Measurements from ENCODE around the gene IL2RA. TPM values are rescaled to one million over a fixed set of nuclear protein-coding genes. Genes with fewer than 3 reads are reported as not detected.

Gene IL2RA
- total and polyA plus RNA-seq, 9 of the 15 experiments (the other 6 are each of a cell fraction or from before 2014, with no cell fraction given), result 0.95 TPM; not detected in 8

Small RNA genes lying within 50 kb of the gene (small RNA-seq; reads per million reads assigned to genes)
- not detected for gene RF00397

Other genes starting within 250 kb of the IL2RA start
- 285 and 296 TPM in 2 replicates for gene GDI2, start 248.9 kb downstream of the IL2RA start, total RNA-seq (2014; rRNA removed)
- 350 and 391 TPM in 2 replicates for gene GDI2, start 248.9 kb downstream of the IL2RA start, total RNA-seq (2014; rRNA removed; fragmentation: Illumina TruSeq; extraction: Trizol)
- 378 and 397 TPM in 2 replicates for gene GDI2, start 248.9 kb downstream of the IL2RA start, total RNA-seq (2015; rRNA removed; fragmentation: Illumina TruSeq; extraction: Trizol)
- 266 and 273 TPM in 2 replicates for gene GDI2, start 248.9 kb downstream of the IL2RA start, total RNA-seq (2021)
- gene GDI2, start 248.9 kb downstream of the IL2RA start, polyA plus RNA-seq (2011; rRNA removed), result 208 and 287 TPM in 2 replicates
- gene GDI2, start 248.9 kb downstream of the IL2RA start, polyA plus RNA-seq (2014; fragmentation: Illumina TruSeq; extraction: Trizol), result 308 and 352 TPM in 2 replicates
- 100 to 1,000 TPM; 262 to 424 TPM for gene GDI2, start 248.9 kb downstream of the IL2RA start, polyA plus RNA-seq (2014; fragmentation: Nextera tagmentation; extraction: Ambion mirVana)
- gene GDI2, start 248.9 kb downstream of the IL2RA start, polyA plus RNA-seq (2014; rRNA removed), result 259 and 274 TPM in 2 replicates
- gene ANKRD16, start 172.5 kb downstream of the IL2RA start, total RNA-seq (2014; rRNA removed), result 14.6 and 17.8 TPM in 2 replicates
- 4.1 and 4.2 TPM in 2 replicates for gene ANKRD16, start 172.5 kb downstream of the IL2RA start, total RNA-seq (2014; rRNA removed; fragmentation: Illumina TruSeq; extraction: Trizol)
- gene ANKRD16, start 172.5 kb downstream of the IL2RA start, total RNA-seq (2015; rRNA removed; fragmentation: Illumina TruSeq; extraction: Trizol), result 9.0 and 9.5 TPM in 2 replicates
- gene ANKRD16, start 172.5 kb downstream of the IL2RA start, total RNA-seq (2021), result 13.9 and 14.2 TPM in 2 replicates
- gene ANKRD16, start 172.5 kb downstream of the IL2RA start, polyA plus RNA-seq (2011; rRNA removed), result 16.0 and 21.9 TPM in 2 replicates
- 8.6 and 8.9 TPM in 2 replicates for gene ANKRD16, start 172.5 kb downstream of the IL2RA start, polyA plus RNA-seq (2014; fragmentation: Illumina TruSeq; extraction: Trizol)
- 1 to 10 TPM; 1.5 to 2.2 TPM for gene ANKRD16, start 172.5 kb downstream of the IL2RA start, polyA plus RNA-seq (2014; fragmentation: Nextera tagmentation; extraction: Ambion mirVana)
- gene ANKRD16, start 172.5 kb downstream of the IL2RA start, polyA plus RNA-seq (2014; rRNA removed), result 10.4 and 11.6 TPM in 2 replicates
- gene FBH1, start 172.1 kb downstream of the IL2RA start, total RNA-seq (2014; rRNA removed), result 80.6 and 87.9 TPM in 2 replicates
- gene FBH1, start 172.1 kb downstream of the IL2RA start, total RNA-seq (2014; rRNA removed; fragmentation: Illumina TruSeq; extraction: Trizol), result 77.7 and 77.8 TPM in 2 replicates
- 107 and 108 TPM in 2 replicates for gene FBH1, start 172.1 kb downstream of the IL2RA start, total RNA-seq (2015; rRNA removed; fragmentation: Illumina TruSeq; extraction: Trizol)
- gene FBH1, start 172.1 kb downstream of the IL2RA start, total RNA-seq (2021), result 93.5 and 95.1 TPM in 2 replicates
- 85.6 and 89.2 TPM in 2 replicates for gene FBH1, start 172.1 kb downstream of the IL2RA start, polyA plus RNA-seq (2011; rRNA removed)
- 66.3 and 70.1 TPM in 2 replicates for gene FBH1, start 172.1 kb downstream of the IL2RA start, polyA plus RNA-seq (2014; fragmentation: Illumina TruSeq; extraction: Trizol)
- gene FBH1, start 172.1 kb downstream of the IL2RA start, polyA plus RNA-seq (2014; fragmentation: Nextera tagmentation; extraction: Ambion mirVana), result 10 to 100 TPM; 13.4 to 23.4 TPM
- 69.7 and 73.1 TPM in 2 replicates for gene FBH1, start 172.1 kb downstream of the IL2RA start, polyA plus RNA-seq (2014; rRNA removed)
- 9.8 and 10.1 TPM in 2 replicates for gene IL15RA, start 84.8 kb downstream of the IL2RA start, total RNA-seq (2014; rRNA removed)
- 4.0 and 4.5 TPM in 2 replicates for gene IL15RA, start 84.8 kb downstream of the IL2RA start, total RNA-seq (2014; rRNA removed; fragmentation: Illumina TruSeq; extraction: Trizol)
- 4.7 and 5.2 TPM in 2 replicates for gene IL15RA, start 84.8 kb downstream of the IL2RA start, total RNA-seq (2015; rRNA removed; fragmentation: Illumina TruSeq; extraction: Trizol)
- gene IL15RA, start 84.8 kb downstream of the IL2RA start, total RNA-seq (2021), result 9.4 and 11.7 TPM in 2 replicates
- gene IL15RA, start 84.8 kb downstream of the IL2RA start, polyA plus RNA-seq (2011; rRNA removed), result 8.0 and 18.3 TPM in 2 replicates
- gene IL15RA, start 84.8 kb downstream of the IL2RA start, polyA plus RNA-seq (2014; fragmentation: Illumina TruSeq; extraction: Trizol), result 10.6 and 11.2 TPM in 2 replicates
- gene IL15RA, start 84.8 kb downstream of the IL2RA start, polyA plus RNA-seq (2014; fragmentation: Nextera tagmentation; extraction: Ambion mirVana), result 1 to 10 TPM; 1.2 to 2.0 TPM
- 8.7 and 9.9 TPM in 2 replicates for gene IL15RA, start 84.8 kb downstream of the IL2RA start, polyA plus RNA-seq (2014; rRNA removed)
- gene RBM17, start 26.7 kb upstream of the IL2RA start, total RNA-seq (2014; rRNA removed), result 82.8 and 86.5 TPM in 2 replicates
- gene RBM17, start 26.7 kb upstream of the IL2RA start, total RNA-seq (2014; rRNA removed; fragmentation: Illumina TruSeq; extraction: Trizol), result 124 and 148 TPM in 2 replicates
- gene RBM17, start 26.7 kb upstream of the IL2RA start, total RNA-seq (2015; rRNA removed; fragmentation: Illumina TruSeq; extraction: Trizol), result 123 and 125 TPM in 2 replicates
- 144 and 145 TPM in 2 replicates for gene RBM17, start 26.7 kb upstream of the IL2RA start, total RNA-seq (2021)
- gene RBM17, start 26.7 kb upstream of the IL2RA start, polyA plus RNA-seq (2011; rRNA removed), result 51.7 and 53.2 TPM in 2 replicates
- 194 and 217 TPM in 2 replicates for gene RBM17, start 26.7 kb upstream of the IL2RA start, polyA plus RNA-seq (2014; fragmentation: Illumina TruSeq; extraction: Trizol)
- 10 to 100 TPM; 23.6 to 25.8 TPM for gene RBM17, start 26.7 kb upstream of the IL2RA start, polyA plus RNA-seq (2014; fragmentation: Nextera tagmentation; extraction: Ambion mirVana)
- 139 and 141 TPM in 2 replicates for gene RBM17, start 26.7 kb upstream of the IL2RA start, polyA plus RNA-seq (2014; rRNA removed)
- gene PFKFB3, start 140.6 kb upstream of the IL2RA start, total RNA-seq (2014; rRNA removed), result 7.1 and 8.7 TPM in 2 replicates
- 7.3 and 8.5 TPM in 2 replicates for gene PFKFB3, start 140.6 kb upstream of the IL2RA start, total RNA-seq (2014; rRNA removed; fragmentation: Illumina TruSeq; extraction: Trizol)
- 7.8 and 8.5 TPM in 2 replicates for gene PFKFB3, start 140.6 kb upstream of the IL2RA start, total RNA-seq (2015; rRNA removed; fragmentation: Illumina TruSeq; extraction: Trizol)
- 21.1 and 21.6 TPM in 2 replicates for gene PFKFB3, start 140.6 kb upstream of the IL2RA start, total RNA-seq (2021)
- 7.8 and 11.2 TPM in 2 replicates for gene PFKFB3, start 140.6 kb upstream of the IL2RA start, polyA plus RNA-seq (2011; rRNA removed)
- gene PFKFB3, start 140.6 kb upstream of the IL2RA start, polyA plus RNA-seq (2014; fragmentation: Illumina TruSeq; extraction: Trizol), result 15.0 TPM in 2 replicates
- under 1 TPM; 0.46 to 0.73 TPM for gene PFKFB3, start 140.6 kb upstream of the IL2RA start, polyA plus RNA-seq (2014; fragmentation: Nextera tagmentation; extraction: Ambion mirVana)
- 8.4 and 10.4 TPM in 2 replicates for gene PFKFB3, start 140.6 kb upstream of the IL2RA start, polyA plus RNA-seq (2014; rRNA removed)